ENCODE data around the gene GUCD1. TPM values are rescaled to one million over a fixed set of nuclear protein-coding genes. Genes with fewer than 3 reads are reported as not detected.

Gene GUCD1
- total and polyA plus RNA-seq, 10 of the 15 experiments (the other 5 are each of a cell fraction or from before 2014, with no cell fraction given) = 56.0 to 177 (median 88.2) TPM

- TF ChIP-seq TARDBP (IDR thresholded peaks at IDR 0.05; ENCODE audit: borderline replicate concordance) (no peak), TBL1XR1 (IDR thresholded peaks at IDR 0.05; ENCODE audit: low read depth, low read length) (no peak), SMAD1 (IDR thresholded peaks at IDR 0.05; ENCODE audit: low read depth, partially characterized antibody) (no peak)
- TF ChIP-seq, protein P1, sequence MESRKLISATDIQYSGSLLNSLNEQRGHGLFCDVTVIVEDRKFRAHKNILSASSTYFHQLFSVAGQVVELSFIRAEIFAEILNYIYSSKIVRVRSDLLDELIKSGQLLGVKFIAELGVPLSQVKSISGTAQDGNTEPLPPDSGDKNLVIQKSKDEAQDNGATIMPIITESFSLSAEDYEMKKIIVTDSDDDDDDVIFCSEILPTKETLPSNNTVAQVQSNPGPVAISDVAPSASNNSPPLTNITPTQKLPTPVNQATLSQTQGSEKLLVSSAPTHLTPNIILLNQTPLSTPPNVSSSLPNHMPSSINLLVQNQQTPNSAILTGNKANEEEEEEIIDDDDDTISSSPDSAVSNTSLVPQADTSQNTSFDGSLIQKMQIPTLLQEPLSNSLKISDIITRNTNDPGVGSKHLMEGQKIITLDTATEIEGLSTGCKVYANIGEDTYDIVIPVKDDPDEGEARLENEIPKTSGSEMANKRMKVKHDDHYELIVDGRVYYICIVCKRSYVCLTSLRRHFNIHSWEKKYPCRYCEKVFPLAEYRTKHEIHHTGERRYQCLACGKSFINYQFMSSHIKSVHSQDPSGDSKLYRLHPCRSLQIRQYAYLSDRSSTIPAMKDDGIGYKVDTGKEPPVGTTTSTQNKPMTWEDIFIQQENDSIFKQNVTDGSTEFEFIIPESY (IDR thresholded peaks at IDR 0.05) = no peak
- TF ChIP-seq, protein P2, sequence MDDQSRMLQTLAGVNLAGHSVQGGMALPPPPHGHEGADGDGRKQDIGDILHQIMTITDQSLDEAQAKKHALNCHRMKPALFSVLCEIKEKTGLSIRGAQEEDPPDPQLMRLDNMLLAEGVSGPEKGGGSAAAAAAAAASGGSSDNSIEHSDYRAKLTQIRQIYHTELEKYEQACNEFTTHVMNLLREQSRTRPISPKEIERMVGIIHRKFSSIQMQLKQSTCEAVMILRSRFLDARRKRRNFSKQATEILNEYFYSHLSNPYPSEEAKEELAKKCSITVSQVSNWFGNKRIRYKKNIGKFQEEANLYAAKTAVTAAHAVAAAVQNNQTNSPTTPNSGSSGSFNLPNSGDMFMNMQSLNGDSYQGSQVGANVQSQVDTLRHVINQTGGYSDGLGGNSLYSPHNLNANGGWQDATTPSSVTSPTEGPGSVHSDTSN (IDR thresholded peaks at IDR 0.05; ENCODE audit: insufficient replicate concordance, low read depth, low read length) = no peak
- ATAC-seq (no peak; the same call in 2 of the 3 replicates), DNase-seq (ENCODE audit: low read depth, low spot score) (no peak), FAIRE-seq (no peak)
- Histone ChIP-seq H3K79me2 (ENCODE audit: control insufficient read depth, insufficient read depth, low read length) (peaks cover 35% of the 10 kb centered on the region), H2AFZ (ENCODE audit: control insufficient read depth, low read depth, low read length) (no peak overlapping the region), H3K27me3 (replicated peaks in 1 of 2; ENCODE audit: control insufficient read depth in 2 of 2, insufficient read depth in 2 of 2, low read length in 1 of 2) (no peaks in the 10 kb centered on the region), H3K9ac (ENCODE audit: control insufficient read depth, insufficient read depth, low read length) (no peak overlapping the region), H3K4me1 (ENCODE audit: control insufficient read depth, insufficient read depth, low read length) (no peaks in the 10 kb centered on the region), H3K36me3 (ENCODE audit: control insufficient read depth in 2 of 2, insufficient read depth in 2 of 2, low read length in 1 of 2) (peaks cover 20 to 26% of the 10 kb centered on the region in 2 experiments), H3K27ac (ENCODE audit: control insufficient read depth, insufficient read depth) (no peak overlapping the region), H3K4me2 (ENCODE audit: control insufficient read depth, insufficient read depth) (no peak overlapping the region), H3K4me3 (no peak overlapping the region), H3K9me3 (replicated peaks; ENCODE audit: control insufficient read depth, insufficient read depth, low read length) (no peaks in the 10 kb centered on the region), H4K20me1 (ENCODE audit: control insufficient read depth, insufficient read depth) (peaks cover 3% of the 10 kb centered on the region; the same call in 1 of the 2 replicates)
- 99% methylated on average over 8 of the region's 8 CpGs for WGBS (ENCODE audit: insufficient coverage, insufficient replicate concordance, low lambda C conversion rate, missing lambda C conversion rate)
- intact Hi-C loops (cut with micrococcal nuclease; ENCODE audit: unreplicated experiment) = no loop called here
- ChIA-PET SMC1A (ENCODE audit: uncharacterized antibody, unreplicated experiment) (interaction anchor here (0.8 to 3.4 kb wide), 7 partner anchors 7 to 43 kb away, joined by 3 to 11 read pairs (median 3); no protein-coding TSS in a partner anchor), CTCF (interaction anchor here (0.8 to 1.9 kb wide), 3 partner anchors 10 to 145 kb away, joined by 3 to 5 read pairs (median 4); no protein-coding TSS in a partner anchor), RAD21 (ENCODE audit: unreplicated experiment) (interaction anchor here (0.9 to 1.9 kb wide), 4 partner anchors 8 to 14 kb away, joined by 3 to 7 read pairs (median 4); partner anchors contain the start of gene GUCD1), POLR2A (interaction anchor here (1.3 to 6.6 kb wide), 2 partner anchors 12 to 14 kb away, joined by 3 to 42 read pairs; partner anchors contain the start of genes GUCD1 and SNRPD3)
- no TSS peak for BruUV-seq (replicated peaks)
- in situ Hi-C loops (cut with MboI) = no loop called here
Measured at GRCh38 chr22:24566899-24567511, 12.1 kb upstream of the GUCD1 start.

Data from GM12878 (cell line).